Osteoblast (primary cell): Measurements from ENCODE around the gene RGS9BP. TPM values are rescaled to one million over a fixed set of nuclear protein-coding genes. Genes with fewer than 3 reads are reported as not detected.
A peak's percentile ranks its signal among the peaks of the same experiment; 100 is the strongest.

Source experiments
- DNase-seq: peaks from one replicate; pipeline ENCODE4 v3.0.0; 2011; ENCODE audit warnings: low spot score, mixed read lengths; ENCODE audit not compliant: insufficient read length; ENCODE audit errors: missing footprints
- H2AFZ ChIP-seq: 2 replicates; pipeline ENCODE4 v1.6.0; 2011; ENCODE audit warnings: mild to moderate bottlenecking, low read length
- H3K27ac ChIP-seq: 2 replicates; pipeline ENCODE4 v1.5.1; 2011; ENCODE audit warnings: mild to moderate bottlenecking, low read depth, low read length, moderate library complexity
- H3K27me3 ChIP-seq: 2 replicates; pipeline ENCODE4 v1.6.0; 2012; ENCODE audit warnings: mild to moderate bottlenecking, control low read depth, inconsistent platforms, low read length, moderate library complexity; ENCODE audit not compliant: insufficient read depth
- H3K36me3 ChIP-seq: 2 replicates; pipeline ENCODE4 v1.5.1; 2011; ENCODE audit warnings: mild to moderate bottlenecking, low read length, control low read depth, moderate library complexity; ENCODE audit not compliant: insufficient read depth
- H3K4me1 ChIP-seq: 2 replicates; pipeline ENCODE4 v1.5.1; 2011; ENCODE audit warnings: mild to moderate bottlenecking, low read length, control low read depth, moderate library complexity; ENCODE audit not compliant: insufficient read depth
- H3K4me2 ChIP-seq: 2 replicates; pipeline ENCODE4 v1.6.0; 2011; ENCODE audit warnings: mild to moderate bottlenecking, low read length; ENCODE audit not compliant: insufficient read depth
- H3K4me3 ChIP-seq: fragments of 200-600 bp; sonication (generic); 3 replicates; pipeline ENCODE4 v1.5.1; 2012; ENCODE audit warnings: mild to moderate bottlenecking, low read length, inconsistent platforms; ENCODE audit not compliant: insufficient read depth
- H3K79me2 ChIP-seq: 2 replicates; pipeline ENCODE4 v1.6.0; 2012; ENCODE audit warnings: mild to moderate bottlenecking, low read length, control low read depth, inconsistent platforms; ENCODE audit not compliant: insufficient read depth
- H3K9me3 ChIP-seq: 2 replicates; pipeline ENCODE4 v1.5.1; 2011; ENCODE audit warnings: low read depth, low read length, control low read depth
- H4K20me1 ChIP-seq: 2 replicates; pipeline ENCODE4 v1.6.0; 2012; ENCODE audit warnings: mild to moderate bottlenecking, low read length, control low read depth; ENCODE audit not compliant: insufficient read depth
- total RNA-seq: library from RNA; depleted of rRNA; stranded (reverse); fragments of >200 nt; gene quantifications from 2 replicates; pipeline ENCODE4 v1.2.3, GENCODE V29; 2012
- TF ChIP-seq, protein P1 (sequence below): IDR thresholded peaks from 2 replicates; pipeline ENCODE4 v1.5.1; 2011; ENCODE audit warnings: mild to moderate bottlenecking, low read depth, low read length, moderate library complexity; ENCODE audit errors: extremely low read depth

Gene RGS9BP
- total RNA-seq, 1 donor = 0.72 TPM

DNA sequence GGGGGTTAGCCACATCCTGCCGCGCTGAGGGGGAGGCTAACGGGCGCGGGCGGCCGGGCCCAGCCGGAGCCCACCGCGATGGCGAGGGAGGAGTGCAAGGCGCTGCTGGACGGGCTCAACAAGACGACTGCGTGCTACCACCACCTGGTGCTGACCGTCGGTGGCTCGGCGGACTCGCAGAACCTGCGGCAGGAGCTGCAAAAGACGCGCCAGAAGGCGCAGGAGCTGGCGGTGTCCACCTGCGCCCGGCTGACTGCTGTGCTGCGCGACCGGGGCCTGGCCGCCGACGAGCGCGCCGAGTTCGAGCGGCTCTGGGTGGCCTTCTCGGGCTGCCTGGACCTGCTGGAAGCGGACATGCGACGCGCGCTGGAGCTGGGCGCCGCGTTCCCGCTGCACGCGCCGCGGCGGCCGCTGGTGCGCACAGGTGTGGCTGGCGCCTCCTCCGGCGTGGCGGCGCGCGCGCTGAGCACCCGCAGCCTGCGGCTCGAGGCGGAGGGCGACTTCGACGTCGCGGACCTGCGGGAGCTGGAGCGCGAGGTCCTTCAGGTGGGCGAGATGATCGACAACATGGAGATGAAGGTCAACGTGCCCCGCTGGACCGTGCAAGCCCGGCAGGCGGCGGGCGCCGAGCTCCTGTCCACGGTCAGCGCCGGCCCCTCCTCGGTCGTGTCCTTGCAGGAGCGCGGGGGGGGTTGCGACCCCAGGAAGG is 692 bp downstream of the RGS9BP start:
- H3K27ac ChIP-seq = no peak overlapping the region
- TF ChIP-seq, protein P1, sequence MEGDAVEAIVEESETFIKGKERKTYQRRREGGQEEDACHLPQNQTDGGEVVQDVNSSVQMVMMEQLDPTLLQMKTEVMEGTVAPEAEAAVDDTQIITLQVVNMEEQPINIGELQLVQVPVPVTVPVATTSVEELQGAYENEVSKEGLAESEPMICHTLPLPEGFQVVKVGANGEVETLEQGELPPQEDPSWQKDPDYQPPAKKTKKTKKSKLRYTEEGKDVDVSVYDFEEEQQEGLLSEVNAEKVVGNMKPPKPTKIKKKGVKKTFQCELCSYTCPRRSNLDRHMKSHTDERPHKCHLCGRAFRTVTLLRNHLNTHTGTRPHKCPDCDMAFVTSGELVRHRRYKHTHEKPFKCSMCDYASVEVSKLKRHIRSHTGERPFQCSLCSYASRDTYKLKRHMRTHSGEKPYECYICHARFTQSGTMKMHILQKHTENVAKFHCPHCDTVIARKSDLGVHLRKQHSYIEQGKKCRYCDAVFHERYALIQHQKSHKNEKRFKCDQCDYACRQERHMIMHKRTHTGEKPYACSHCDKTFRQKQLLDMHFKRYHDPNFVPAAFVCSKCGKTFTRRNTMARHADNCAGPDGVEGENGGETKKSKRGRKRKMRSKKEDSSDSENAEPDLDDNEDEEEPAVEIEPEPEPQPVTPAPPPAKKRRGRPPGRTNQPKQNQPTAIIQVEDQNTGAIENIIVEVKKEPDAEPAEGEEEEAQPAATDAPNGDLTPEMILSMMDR = no peak
- no peaks in the 10 kb centered on the region for H3K36me3 ChIP-seq
- peak overlapping the region; percentile 41 for H2AFZ ChIP-seq
- H3K4me3 ChIP-seq = peak overlapping the region; percentile 96
- H3K27me3 ChIP-seq = peaks cover 22% of the 10 kb centered on the region
- DNase-seq = no peak
- H3K4me1 ChIP-seq = peaks cover 10% of the 10 kb centered on the region
- H3K9me3 ChIP-seq = no peaks in the 10 kb centered on the region
- peak overlapping the region; percentile 80 for H3K4me2 ChIP-seq
- peaks cover 28% of the 10 kb centered on the region for H4K20me1 ChIP-seq
- peaks cover 36% of the 10 kb centered on the region for H3K79me2 ChIP-seq

GRCh38 chr19:32676895-32677359 is 1.3 kb downstream of the RGS9BP start:
- no peaks in the 10 kb centered on the region for H3K9me3 ChIP-seq
- H3K27me3 ChIP-seq = peaks cover 22% of the 10 kb centered on the region
- TF ChIP-seq, protein P1 = no peak
- H3K4me1 ChIP-seq = peaks cover 10% of the 10 kb centered on the region
- no peak for DNase-seq
- peaks cover 24% of the 10 kb centered on the region for H4K20me1 ChIP-seq
- H3K4me2 ChIP-seq = no peak overlapping the region
- H3K27ac ChIP-seq = no peak overlapping the region
- peaks cover 30% of the 10 kb centered on the region for H3K79me2 ChIP-seq
- no peaks in the 10 kb centered on the region for H3K36me3 ChIP-seq
- no peak overlapping the region for H3K4me3 ChIP-seq
- no peak overlapping the region for H2AFZ ChIP-seq

- TF ChIP-seq, protein P1 = no peak
- no peaks in the 10 kb centered on the region for H3K9me3 ChIP-seq
- no peak overlapping the region for H3K4me2 ChIP-seq
- H3K4me1 ChIP-seq = peaks cover 10% of the 10 kb centered on the region
- no peak overlapping the region for H2AFZ ChIP-seq
- no peaks in the 10 kb centered on the region for H3K36me3 ChIP-seq
- no peak for DNase-seq
- peaks cover 22% of the 10 kb centered on the region for H3K27me3 ChIP-seq
- H3K27ac ChIP-seq = no peak overlapping the region
- H3K79me2 ChIP-seq = peaks cover 23% of the 10 kb centered on the region
- no peak overlapping the region for H3K4me3 ChIP-seq
- H4K20me1 ChIP-seq = peaks cover 17% of the 10 kb centered on the region
These were observed 2.0 kb downstream of the RGS9BP start for GRCh38 chr19:32677657-32678056.

DNA sequence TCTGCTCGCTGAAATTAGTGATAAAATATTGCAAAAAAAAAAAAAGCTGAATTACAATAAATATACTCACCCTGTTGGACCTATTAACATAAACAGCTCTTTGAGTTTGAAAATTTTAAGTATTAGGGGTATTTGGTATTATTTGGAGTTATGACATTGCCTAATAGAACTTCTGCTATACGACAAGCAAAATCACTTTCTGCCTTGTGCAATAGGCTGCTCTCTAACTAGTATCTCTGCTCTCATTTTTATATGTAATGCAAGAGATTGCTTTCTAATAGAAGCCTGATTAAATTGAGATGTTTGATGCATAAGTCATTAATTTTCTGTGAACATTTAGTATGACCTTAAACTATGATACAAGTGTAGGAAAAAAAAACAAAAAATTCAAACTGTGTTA is 5.3 kb downstream of the RGS9BP start:
- DNase-seq = no peak
- H3K36me3 ChIP-seq = no peaks in the 10 kb centered on the region
- H3K9me3 ChIP-seq = no peaks in the 10 kb centered on the region
- H3K4me1 ChIP-seq = no peaks in the 10 kb centered on the region
- no peak overlapping the region for H3K4me3 ChIP-seq
- H4K20me1 ChIP-seq = no peaks in the 10 kb centered on the region
- H3K4me2 ChIP-seq = no peak overlapping the region
- TF ChIP-seq, protein P1 = no peak
- no peak overlapping the region for H2AFZ ChIP-seq
- H3K27ac ChIP-seq = no peak overlapping the region
- no peaks in the 10 kb centered on the region for H3K79me2 ChIP-seq
- H3K27me3 ChIP-seq = peaks cover 20% of the 10 kb centered on the region
